GM04504 (cell line): Measurements from ENCODE around the gene APEH.
A peak's percentile ranks its signal among the peaks of the same experiment; 100 is the strongest.
"Not testable (repeated sequence)": the region's sequence is repeated elsewhere in the genome, so short reads cannot be mapped to it uniquely, and the experiment has no call there.

Source experiments
- DNase-seq: peaks from one replicate; pipeline ENCODE4 v3.0.0-alpha.2; 2012; ENCODE audit warnings: low read depth

The APEH gene

DNA sequence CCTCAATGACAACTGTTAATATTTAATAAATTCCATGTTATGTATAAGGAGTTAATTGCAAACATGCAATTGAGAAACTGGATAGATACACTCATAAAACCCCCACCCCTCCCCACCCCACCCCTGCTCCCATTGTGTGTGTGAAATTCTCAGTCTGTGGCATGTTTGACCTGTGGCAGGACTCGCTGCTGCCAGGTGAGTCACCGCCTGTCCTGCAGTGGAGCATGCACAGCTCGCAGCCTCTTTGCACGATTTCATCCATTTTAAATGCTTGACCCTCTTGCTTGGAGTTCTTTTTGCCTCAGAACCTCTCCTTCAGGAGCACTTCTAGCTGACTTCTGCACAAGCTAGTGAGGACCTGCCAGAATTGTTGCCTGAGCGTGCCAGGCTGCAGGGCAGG lies 5.3 kb upstream of the APEH start:
- DNase-seq, result no peak

DNA sequence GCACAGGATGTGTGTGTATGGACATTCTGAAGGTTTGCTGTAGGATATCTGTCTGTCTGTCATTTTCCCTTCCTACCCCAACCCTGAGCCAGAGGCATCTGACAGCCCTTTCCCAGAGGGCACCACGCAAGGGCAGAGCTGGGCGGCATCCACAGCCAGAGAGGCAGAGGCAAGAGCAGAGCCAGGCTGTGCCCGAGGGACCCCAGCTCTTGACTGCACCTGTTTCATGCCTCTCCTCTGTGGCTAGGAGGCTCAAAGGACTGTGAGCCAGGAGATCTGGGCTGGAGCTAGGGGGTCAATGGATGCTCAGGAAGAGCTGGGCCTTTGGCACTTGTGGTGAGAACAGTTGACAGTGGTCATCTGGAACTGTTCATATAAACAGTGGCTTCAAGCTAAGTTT lies 4.8 kb upstream of the APEH start:
- no peak for DNase-seq

DNA sequence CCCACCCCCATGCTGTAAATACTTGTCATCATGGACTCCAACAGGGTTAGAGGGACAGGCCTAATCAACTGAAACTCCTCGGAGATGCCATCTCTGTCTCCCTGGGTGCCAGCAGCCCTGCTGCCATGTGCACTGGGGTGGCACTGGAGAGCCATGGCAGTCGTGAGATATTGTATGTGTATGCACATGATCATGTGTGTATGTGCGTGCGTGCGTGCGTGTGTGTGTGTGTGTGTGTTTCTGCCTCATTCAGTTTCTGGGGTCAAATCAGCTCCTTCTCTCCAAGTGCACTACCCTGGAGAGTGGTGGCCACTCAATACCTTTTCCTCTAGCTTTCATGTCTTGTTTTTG lies 3.2 kb upstream of the APEH start:
- DNase-seq, result no peak

DNA sequence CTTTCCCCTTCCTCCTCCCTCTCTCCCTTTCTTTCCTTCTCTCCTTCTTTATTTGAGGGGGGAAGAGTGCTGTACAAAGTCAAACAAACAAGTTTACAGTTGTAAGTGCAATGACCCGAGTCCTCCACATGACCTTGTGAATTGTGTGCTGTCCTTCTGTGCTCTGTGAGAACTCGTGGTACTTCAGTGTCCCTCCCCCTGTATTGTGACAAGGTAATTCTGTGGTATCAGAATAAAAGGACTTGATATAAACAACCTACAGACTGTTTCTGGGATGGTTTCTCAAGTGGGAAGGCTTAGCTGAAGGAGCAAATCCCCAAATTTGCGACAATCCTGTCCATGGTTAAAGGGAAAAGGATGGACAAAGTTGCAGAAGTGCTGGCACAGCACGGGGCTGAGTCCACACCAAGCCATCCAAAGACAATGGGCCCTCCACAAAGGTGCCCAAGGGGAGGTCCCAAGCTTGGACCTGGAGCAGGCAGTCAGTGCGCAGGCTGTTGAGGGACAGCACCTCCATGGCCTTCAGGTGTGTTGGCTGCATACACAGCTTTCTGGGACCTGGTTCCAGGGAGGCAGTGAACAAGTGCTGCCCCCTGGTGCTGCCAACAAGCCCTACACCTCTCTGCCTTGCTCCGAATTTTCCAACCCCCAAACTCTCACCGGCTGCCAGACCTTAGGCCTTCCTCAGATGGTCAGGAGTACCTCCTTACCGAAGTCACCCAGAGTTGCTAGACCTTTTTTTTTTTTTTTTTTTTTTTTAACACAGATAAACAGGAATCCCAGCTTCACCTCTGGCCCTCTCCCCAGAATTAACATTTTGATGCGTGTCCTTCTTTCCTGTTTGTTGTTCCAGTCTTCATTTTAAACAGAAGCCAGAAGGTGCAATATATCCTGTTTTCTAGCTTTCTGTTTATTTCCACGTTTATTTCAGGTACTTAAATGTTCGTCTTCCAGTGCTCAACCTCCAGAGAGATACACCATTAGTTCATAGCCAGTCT lies 2.6 kb upstream of the APEH start:
- DNase-seq, result peak; percentile 28

DNA sequence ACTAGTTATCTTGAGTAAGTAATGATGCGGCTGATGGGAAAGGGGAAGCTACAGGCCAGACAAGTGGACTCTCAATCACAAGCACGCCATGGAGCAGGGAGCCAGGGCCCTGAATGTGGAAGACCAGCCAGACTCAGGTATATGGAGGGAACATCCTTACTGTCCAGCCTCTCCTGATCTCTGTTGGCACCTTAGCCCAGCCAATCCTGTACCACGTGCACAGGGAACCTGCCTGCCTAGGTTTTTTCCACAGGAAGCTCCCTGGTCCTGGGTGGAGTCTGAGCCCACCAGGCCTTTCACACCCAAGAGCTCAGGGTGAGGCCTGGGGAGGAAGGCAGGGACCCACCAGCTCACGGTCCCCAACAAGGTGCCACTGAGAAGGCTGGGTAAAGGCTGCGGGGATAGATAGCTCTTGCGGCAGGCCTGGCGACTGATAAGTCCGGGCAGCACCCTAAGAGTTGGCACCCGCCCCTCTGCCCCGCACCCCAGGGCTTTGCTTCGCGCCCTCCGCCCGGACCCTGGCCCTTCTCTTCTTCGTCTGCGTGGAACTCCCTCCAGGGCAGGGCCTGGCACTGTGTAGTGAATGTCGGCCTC lies 933 bp upstream of the APEH start:
- no peak for DNase-seq

DNA sequence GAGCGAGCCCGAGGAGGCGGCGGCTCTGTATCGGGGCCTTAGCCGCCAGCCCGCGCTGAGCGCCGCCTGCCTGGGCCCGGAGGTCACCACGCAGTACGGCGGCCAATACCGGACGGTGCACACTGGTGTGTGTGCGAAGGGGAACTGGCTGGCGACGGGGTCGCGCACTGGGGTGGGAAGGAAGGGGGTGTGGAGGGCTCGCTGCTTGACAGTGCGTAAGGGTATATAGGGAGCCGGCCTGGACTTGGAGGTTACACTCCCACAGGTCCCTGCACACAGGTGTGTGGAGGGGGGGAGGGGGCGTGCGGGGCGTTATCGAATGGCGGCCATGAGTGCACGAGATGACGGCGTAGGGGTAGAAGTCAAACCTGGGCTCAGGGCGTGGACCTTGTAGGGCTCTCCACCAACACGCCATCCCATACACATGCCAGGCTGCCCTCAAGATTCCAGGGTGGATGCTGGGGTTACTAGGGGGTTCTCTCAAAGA lies 389 bp downstream of the APEH start:
- no peak for DNase-seq

DNA sequence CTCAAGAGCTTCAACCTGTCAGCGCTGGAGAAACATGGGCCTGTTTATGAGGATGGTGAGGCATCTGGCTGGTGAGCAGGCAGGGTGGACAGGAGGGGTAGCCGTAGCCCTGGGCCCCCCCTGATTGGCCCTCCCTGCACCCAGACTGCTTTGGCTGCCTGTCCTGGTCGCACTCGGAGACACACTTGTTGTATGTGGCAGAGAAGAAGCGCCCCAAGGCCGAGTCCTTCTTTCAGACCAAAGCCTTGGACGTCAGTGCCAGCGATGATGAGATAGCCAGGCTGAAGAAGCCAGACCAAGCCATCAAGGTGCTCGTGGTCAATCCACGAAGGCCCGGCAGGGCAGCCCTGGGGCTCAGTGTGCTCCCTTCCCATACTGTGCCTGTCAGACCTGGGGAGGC lies 1.8 kb downstream of the APEH start:
- no peak for DNase-seq

DNA sequence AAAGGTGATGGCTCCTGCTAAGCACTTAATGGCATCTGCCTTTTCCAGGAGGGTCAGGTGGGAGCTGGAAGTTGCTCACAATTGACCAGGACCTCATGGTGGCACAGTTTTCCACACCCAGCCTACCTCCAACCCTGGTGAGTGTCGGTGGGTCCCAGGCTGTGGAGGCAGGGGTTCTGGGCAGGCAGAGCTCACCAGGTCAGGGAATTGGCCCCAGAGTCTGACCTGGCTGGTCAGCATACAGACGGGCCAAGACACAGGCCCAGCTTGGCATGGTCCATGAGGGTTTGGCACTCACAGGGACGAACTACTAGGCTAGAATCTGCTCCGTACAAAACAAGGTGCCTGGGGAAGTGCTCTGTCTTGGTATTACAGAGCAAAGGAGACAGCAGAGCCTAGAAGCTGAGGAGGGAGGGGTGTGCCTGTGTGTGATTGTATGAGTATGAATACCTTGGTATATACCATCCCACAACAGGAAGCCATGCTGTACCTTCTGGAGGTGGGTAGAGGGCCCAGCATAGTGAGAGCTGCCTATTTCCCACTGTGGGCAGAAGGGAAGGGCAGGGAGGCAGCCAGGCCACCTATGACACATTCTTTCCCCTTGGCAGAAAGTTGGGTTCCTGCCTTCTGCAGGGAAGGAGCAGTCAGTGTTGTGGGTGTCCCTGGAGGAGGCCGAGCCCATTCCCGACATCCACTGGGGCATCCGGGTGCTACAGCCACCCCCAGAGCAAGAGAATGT lies 6.5 kb downstream of the APEH start:
- no peak for DNase-seq

DNA sequence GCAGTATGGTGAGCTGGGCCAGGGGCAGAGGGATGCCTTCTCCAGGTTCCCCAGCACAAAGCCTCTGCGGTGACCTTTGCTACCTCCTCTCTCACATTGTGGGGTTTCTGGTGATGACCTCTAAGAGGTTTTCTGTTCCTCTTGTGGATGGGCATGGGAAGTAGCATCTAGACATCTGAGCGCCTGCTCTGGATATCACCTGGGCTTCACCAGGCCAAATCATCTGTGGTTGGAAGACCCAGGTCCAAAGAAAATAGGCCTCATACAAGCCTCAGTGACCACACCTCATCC lies 7.0 kb downstream of the APEH start:
- DNase-seq, result no peak

DNA sequence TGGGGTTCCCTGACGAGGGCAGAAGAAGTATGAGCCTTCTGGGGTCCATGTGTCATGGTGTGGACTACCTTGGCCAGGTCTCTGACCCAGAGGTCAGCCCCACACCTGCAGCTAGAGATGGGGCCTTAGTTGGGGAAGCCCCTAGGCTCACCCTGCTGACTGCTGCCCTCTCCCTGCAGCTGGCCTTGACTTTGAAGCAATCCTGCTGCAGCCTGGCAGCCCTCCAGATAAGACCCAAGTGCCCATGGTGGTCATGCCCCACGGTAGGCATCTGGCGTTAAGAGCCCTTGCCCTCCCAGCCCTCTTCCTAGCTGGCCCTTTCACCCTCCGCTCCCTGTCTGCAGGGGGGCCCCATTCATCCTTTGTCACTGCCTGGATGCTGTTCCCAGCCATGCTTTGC lies 7.4 kb downstream of the APEH start:
- DNase-seq, result no peak

DNA sequence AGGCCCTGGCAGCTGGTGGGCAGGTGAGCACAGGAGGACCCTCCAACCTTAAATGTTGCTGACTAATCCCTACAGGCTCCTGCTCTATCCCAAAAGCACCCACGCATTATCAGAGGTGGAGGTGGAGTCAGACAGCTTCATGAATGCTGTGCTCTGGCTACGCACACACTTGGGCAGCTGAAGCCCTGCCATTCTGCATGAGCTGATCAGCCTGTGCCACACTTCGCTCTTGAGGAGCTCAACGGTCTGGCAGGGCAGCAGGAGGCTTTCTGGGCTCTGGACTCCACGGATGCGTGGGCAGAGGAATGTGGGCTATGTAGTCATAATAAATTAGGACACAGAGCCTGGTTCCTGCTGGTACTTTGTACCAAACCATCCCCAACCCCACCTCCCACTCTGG lies 9.0 kb downstream of the APEH start:
- DNase-seq, result no peak

DNA sequence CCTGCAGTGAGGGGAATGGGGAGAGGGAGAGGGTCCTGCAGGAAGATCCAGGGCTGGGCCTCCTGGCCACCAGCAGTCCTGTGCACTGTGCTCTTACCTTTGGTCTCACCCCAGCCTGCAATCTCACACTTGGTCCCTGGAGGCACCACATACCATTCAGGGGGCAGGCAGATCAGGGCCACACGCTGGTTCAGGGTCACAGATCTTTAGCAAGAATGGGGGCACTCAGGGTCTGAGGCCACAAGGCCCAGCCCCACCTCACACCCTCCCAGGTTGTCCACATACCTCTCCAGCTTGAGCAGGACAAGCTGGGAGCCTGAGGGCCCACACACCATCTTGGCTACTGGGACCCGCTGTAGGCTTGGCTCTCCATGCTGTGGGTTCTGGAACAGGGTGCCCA lies 10.3 kb downstream of the APEH start:
- DNase-seq, result not testable (repeated sequence)

DNA sequence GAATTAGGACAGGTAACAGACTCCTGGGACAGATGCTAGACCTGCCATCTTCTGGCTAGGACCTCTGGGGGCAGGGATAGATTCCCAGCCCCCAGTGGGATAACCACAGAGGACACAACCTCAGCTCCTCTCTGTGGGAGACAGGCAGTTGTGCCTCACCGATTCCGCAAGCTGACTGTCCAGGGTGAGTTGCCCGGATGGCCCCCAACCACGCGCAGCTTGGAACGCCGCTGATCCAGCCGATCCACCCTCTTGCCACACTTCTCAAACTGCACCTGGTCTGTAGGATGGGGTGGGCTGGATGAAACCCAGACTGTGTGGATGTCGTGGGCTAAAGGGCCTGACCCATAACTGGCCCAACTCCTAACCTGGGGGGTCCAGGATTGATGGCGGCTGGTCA lies 11.0 kb downstream of the APEH start:
- not testable (repeated sequence) for DNase-seq

DNA sequence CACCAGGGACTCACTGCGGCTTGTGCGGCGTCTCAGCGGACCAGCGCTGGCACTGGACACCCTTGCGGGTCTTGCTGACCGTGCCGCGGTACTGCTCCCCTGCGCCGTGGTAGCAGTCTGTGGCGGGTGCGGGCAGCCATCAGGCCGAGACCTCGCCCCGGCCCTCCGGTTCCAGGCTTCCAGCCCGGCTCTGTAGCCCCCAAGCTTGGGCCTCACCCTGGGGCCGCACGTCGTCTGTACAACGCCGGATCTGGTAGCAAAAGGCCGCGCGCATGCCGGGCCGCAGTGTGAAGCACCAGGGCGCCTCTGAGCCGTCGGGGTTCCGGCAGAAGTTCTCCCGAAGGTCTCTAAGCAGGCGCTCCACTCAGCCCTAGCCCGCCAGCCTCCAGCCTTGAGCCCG lies 11.7 kb downstream of the APEH start:
- not testable (repeated sequence) for DNase-seq

DNA sequence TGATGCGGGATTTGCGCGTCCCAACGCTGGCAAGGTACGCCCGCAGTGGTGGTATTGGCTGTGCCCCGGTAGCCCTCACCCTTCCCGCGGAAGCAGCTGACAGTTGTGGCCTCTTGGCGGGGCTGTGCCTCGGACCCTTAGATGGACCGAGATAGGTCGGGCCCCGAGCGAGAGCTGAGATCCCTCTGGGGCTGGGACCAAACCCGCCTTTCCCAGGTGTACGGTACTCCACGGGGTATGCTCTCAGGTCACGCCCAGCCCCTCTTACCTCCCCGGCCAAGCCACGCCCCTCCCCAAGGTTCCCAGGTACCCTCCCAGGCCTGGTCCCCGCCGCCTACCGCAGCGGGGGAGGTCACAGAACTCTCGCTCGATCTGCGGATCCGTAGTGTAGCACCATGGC lies 12.2 kb downstream of the APEH start:
- not testable (repeated sequence) for DNase-seq

DNA sequence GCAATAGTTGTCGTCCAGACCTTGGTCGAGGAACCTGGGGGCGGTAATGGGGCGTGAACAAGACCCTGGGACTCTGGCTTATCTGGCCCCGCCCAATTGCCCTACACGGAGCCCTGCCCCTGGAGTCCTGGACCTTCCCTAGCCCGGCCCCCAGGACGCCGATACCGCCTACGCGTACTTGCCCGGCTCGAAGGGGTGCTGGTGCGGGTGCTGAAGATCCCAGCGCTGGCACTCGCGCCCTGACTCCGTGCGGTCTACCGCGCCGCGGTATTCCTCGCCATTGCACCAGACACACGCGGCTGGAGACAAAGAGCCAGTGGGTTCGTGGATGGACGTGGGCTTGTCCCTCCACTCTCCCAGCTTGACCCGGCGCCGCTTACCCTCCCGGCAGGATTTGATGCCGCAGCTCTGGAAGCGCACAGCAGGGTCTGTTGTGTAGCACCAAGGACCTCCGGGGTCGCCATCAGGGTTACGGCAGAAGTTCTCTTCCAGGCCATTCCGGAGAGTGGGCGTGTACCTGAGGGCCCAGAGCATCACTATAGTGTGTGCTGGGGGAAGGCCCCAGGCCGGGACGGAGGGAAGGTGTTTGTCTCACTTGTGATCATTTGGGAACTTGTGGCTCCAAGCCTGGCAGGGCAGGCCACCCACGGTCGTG lies 12.7 kb downstream of the APEH start:
- DNase-seq, result not testable (repeated sequence)

DNA sequence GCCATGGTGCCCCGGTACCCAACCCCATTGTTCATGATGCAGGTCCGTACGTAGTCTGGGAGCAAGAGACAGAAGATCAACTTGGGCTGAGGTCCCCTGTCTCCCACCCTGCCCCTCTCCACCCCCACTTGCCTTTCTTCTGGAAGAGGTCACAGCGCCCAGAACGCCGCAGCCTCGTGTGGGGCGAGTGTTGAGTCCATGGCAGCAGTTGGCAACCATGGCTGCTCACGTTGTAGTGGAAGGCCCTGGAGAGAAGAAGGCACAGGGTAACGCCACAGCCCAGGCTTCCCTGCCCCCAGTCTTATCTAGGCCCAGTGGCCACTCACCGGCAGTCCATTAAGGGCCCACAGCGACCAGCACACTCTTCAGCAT lies 13.3 kb downstream of the APEH start:
- not testable (repeated sequence) for DNase-seq

DNA sequence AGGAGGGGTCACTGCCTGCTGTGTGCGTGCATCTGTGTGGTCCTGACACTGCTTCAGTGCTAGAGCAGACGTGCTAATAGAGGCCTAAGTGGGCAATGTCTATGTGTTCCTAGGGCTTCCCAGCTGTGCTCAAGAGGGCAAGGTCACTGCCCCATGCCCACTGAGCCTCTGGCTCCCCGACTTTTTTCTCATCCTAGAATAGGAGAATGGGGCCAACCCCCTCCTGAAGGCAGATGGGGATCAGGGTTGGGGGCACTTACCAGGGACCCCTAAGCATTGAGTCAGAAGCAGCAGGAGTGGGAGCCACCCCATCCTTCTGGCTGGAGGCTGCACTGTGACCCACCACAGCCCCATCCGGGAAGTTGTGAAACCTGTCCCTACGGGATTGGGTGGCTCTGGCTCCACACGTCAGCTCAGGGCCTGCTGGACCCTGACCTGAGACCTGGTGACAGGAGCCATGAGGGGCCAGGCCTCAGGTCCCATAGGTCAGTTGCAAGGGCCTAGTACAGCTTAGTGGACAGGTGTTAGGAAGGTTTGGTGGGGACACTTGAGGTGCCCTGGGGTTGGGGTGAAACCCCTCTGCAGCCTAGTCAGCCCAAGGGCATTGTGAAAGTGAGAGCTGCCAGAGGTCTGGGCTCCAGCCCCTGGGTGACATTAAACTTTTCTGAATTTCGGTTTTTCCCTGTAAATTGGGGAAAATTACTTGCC lies 14.3 kb downstream of the APEH start:
- DNase-seq, result not testable (repeated sequence)

DNA sequence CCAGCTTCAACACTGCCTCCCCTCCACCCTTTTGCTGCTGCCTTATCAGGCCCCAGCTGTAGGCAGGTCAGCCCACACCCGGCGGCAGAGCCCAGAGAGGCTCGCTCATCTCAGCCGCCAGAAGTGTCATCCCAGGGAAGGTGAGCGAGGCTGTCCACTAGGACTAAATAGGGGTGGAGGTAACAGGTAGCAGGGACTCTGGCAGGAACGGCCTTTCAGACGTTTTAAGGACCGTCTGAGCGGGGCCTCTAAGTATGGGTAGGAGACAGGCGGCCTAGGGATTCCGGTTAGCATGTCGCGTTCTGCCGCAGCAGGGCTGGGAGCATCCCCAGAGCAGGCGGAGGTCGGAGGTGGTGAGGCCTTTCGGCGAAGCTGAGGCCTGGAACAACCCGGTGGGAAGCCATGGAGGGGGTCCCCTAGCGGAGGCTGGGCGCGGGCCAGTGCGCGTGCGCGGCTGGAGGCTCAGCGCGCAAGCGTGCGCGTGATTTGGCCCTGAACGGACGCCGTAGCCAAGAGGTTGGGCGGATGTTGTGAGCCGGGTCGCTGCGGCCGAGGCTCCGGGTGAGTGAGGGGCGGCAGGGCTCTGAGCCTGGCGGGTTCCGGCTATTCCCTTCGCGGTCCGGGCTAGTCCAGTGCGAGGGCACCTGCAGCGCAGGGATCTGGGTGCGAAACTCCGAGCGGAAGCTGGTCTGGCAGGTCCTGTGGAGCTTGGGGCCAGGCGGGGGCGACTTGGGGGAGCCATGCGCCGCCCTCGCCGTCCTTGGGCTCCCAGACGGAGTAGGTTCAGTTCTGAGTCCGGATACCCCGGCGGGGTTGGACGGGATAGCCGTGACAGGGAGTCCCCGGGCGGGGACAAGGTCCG lies 15.1 kb downstream of the APEH start, which contains the start of the genes MST1 and RNF123:
Gene MST1, minus strand, starts transcription at position 429 of the 862 bp plus-strand sequence. CDS start 783 bp downstream, outside the sequence.
Gene RNF123, plus strand, starts transcription at position 512 of the 862 bp plus-strand sequence. CDS start 1,609 bp downstream, outside the sequence.
- peak; percentile 70 for DNase-seq

DNA sequence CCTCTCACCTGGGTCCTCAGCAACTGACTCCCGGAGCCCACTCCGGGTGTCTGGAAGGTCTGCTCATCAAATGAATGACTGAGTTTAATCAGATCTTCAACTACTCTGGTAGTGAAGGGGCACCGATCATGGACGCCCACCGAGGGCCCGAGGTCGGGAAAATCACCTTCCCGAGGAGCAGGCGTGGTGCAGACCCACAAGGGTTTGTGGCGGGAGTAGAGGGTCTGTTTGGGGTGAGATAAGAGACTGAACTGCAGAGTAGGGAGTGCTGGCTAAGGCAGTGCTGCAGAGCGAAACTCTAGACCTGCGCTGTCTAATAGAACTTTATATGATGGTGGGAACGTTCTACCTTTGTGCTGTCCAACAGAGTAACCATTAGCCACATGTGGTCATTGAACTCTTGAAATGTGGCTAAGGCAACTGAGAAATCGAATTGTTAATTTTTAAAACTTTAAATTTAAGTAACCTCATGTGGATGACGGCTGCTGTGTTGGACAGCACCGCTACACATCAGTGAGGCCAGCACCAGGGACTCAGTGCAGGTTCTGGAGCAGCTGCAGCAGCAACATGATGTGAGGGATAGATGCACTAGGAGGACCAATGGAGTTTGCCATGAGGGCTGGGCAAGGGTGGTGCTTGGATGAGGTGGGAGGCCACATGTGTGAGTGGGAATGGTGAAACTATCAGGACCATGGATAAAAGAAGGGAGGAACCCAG lies 15.9 kb downstream of the APEH start:
- not testable (repeated sequence) for DNase-seq
